Thoracic aorta (tissue), 2 donors: ENCODE results near the gene NOVA2. TPM values are rescaled to one million over a fixed set of nuclear protein-coding genes. Genes with fewer than 3 reads are reported as not detected.

Experiments used
- ATAC-seq: fragments of 150-250 bp; one replicate; pipeline ENCODE4 v1.8.0; 2017; ENCODE audit warnings: low read depth; ENCODE audit not compliant: insufficient number of reproducible peaks, low FRiP score
- DNase-seq: peaks from one replicate; pipeline ENCODE4 v3.0.0-alpha.2; 2020; ENCODE audit warnings: low spot score
- H3K27ac ChIP-seq, 2 donors: fragments of 200-600 bp; sonication (generic); 1 replicate in 1 of 2; 2 replicates in 1 of 2; pipeline ENCODE4 v1.5.1; 2016; ENCODE audit warnings: mild to moderate bottlenecking in 2 of 2, moderate library complexity in 2 of 2
- H3K27me3 ChIP-seq: fragments of 200-600 bp; sonication (generic); replicated peaks from 2 replicates; pipeline ENCODE4 v1.6.0; 2016; ENCODE audit warnings: mild to moderate bottlenecking; ENCODE audit not compliant: insufficient read depth
- H3K36me3 ChIP-seq: fragments of 200-600 bp; sonication (generic); one replicate; pipeline ENCODE4 v1.5.1; 2016
- H3K4me1 ChIP-seq, 2 donors: fragments of 200-600 bp; sonication (generic); 1 replicate in 1 of 2; 2 replicates in 1 of 2; pipeline versions ENCODE4 v1.5.1 to v1.6.0; 2016; ENCODE audit warnings: low read depth in 2 of 2, mild to moderate bottlenecking in 1 of 2; ENCODE audit not compliant: control insufficient read depth in 1 of 2
- H3K4me3 ChIP-seq: fragments of 200-600 bp; sonication (generic); 2 replicates; pipeline ENCODE4 v1.5.1; 2016; ENCODE audit warnings: mild to moderate bottlenecking
- H3K9me3 ChIP-seq: fragments of 200-600 bp; sonication (generic); 2 replicates; pipeline ENCODE4 v1.5.1; 2016
- CTCF ChIP-seq: fragments of 200-600 bp; sonication (generic); IDR thresholded peaks from one replicate; pipeline ENCODE4 v1.5.1; 2019; ENCODE audit warnings: antibody characterized with exemption
- total RNA-seq, 2 donors: library from RNA; depleted of rRNA; stranded (reverse); fragments of >200 nt; gene quantifications; one replicate each; pipeline versions ENCODE4 v1.1.0 to v1.2.3, GENCODE V29; 2016

Gene NOVA2
- total RNA-seq, 2 donors from 2014 or later: 2.6 to 6.4 TPM

- Histone ChIP-seq H3K9me3 (no peaks in the 10 kb centered on the region), H3K27ac (no peak overlapping the region), H3K4me1 (no peaks in the 10 kb centered on the region), H3K27me3 (no peaks in the 10 kb centered on the region), H3K36me3 (no peaks in the 10 kb centered on the region), H3K4me3 (no peak overlapping the region)
- ATAC-seq (no peak), DNase-seq (no peak)
- no peak for TF ChIP-seq CTCF
Observed at GRCh38 chr19:46021531-46022041, 47.9 kb upstream of the NOVA2 start.

GRCh38 chr19:46020819-46021125 is 47.1 kb upstream of the NOVA2 start:
- H3K4me3 ChIP-seq: no peak overlapping the region
- ATAC-seq (no peak), DNase-seq (no peak)
- H3K27ac ChIP-seq: no peak overlapping the region
- H3K4me1 ChIP-seq: peaks cover 6 to 8% of the 10 kb centered on the region in 2 donors
- no peak for TF ChIP-seq CTCF
- H3K36me3 ChIP-seq: no peaks in the 10 kb centered on the region
- H3K9me3 ChIP-seq: no peaks in the 10 kb centered on the region
- no peaks in the 10 kb centered on the region for H3K27me3 ChIP-seq

- Histone ChIP-seq H3K4me3 (no peak overlapping the region), H3K36me3 (no peaks in the 10 kb centered on the region), H3K4me1 (peaks cover 19 to 22% of the 10 kb centered on the region in 2 donors), H3K27ac (no peak overlapping the region), H3K27me3 (peaks cover 4% of the 10 kb centered on the region), H3K9me3 (no peaks in the 10 kb centered on the region)
- TF ChIP-seq CTCF: no peak
- DNase-seq (no peak), ATAC-seq (no peak)
Observed at GRCh38 chr19:46019270-46019669, 45.6 kb upstream of the NOVA2 start.

- Histone ChIP-seq H3K4me3 (no peak overlapping the region), H3K27me3 (peaks cover 7% of the 10 kb centered on the region), H3K9me3 (no peaks in the 10 kb centered on the region), H3K4me1 (peaks cover 19 to 22% of the 10 kb centered on the region in 2 donors), H3K36me3 (no peaks in the 10 kb centered on the region), H3K27ac (no peak overlapping the region)
- no peak for DNase-seq
- TF ChIP-seq CTCF: no peak
- no peak for ATAC-seq
Observed at GRCh38 chr19:46018729-46019251, 45.1 kb upstream of the NOVA2 start.

- no peaks in the 10 kb centered on the region for H3K9me3 ChIP-seq
- ATAC-seq: no peak
- no peak for TF ChIP-seq CTCF
- H3K27me3 ChIP-seq: peaks cover 7% of the 10 kb centered on the region
- peaks cover 19 to 22% of the 10 kb centered on the region in 2 donors for H3K4me1 ChIP-seq
- no peak for DNase-seq
- no peak overlapping the region for H3K27ac ChIP-seq
- no peaks in the 10 kb centered on the region for H3K36me3 ChIP-seq
- no peak overlapping the region for H3K4me3 ChIP-seq
Observed at GRCh38 chr19:46017874-46018675, 44.4 kb upstream of the NOVA2 start.
